Left lung (tissue), 10 donors: ENCODE results near the gene ALS2. TPM values are rescaled to one million over a fixed set of nuclear protein-coding genes. Genes with fewer than 3 reads are reported as not detected.

ENCODE experiments used
- ATAC-seq: fragments of 200-7000 bp; cut with Tn5 transposase; one replicate; pipeline ENCODE4 v1.9.1; 2020; ENCODE audit warnings: moderate library complexity
- DNase-seq, 4 donors: peaks; one replicate each; pipeline ENCODE4 v3.0.0-alpha.2; 2013 to 2020
- H3K27ac ChIP-seq, 2 donors: fragments of 200-600 bp; sonication (generic) in 1 of 2; one replicate each; pipeline versions ENCODE4 v1.5.0 to v1.8.0; 2020 to 2021
- H3K27me3 ChIP-seq, 2 donors: fragments of 200-600 bp; sonication (generic) in 1 of 2; one replicate each; pipeline versions ENCODE4 v1.5.0 to v1.8.0; 2020 to 2021
- H3K36me3 ChIP-seq, 2 donors: fragments of 200-600 bp; sonication (generic) in 1 of 2; one replicate each; pipeline versions ENCODE4 v1.5.0 to v1.8.0; 2020 to 2021
- H3K4me1 ChIP-seq, 2 donors: fragments of 200-600 bp; one replicate each; pipeline ENCODE4 v1.8.0; 2021
- H3K4me3 ChIP-seq, 2 donors: fragments of 200-600 bp; sonication (generic) in 1 of 2; one replicate each; pipeline versions ENCODE4 v1.5.0 to v1.8.0; 2020 to 2021; ENCODE audit warnings: mild to moderate bottlenecking in 1 of 2
- H3K9me3 ChIP-seq, 2 donors: fragments of 200-600 bp; sonication (generic) in 1 of 2; one replicate each; pipeline versions ENCODE4 v1.5.0 to v1.8.0; 2020 to 2021
- CTCF ChIP-seq, 2 donors: fragments of 200-600 bp; sonication (generic) in 1 of 2; IDR thresholded peaks; one replicate each; pipeline versions ENCODE4 v1.5.0 to v1.8.0; 2021; ENCODE audit warnings: antibody characterized with exemption in 2 of 2
- intact Hi-C, 2 donors: fragments of 100-400 bp; cut with DNase I; formaldehyde crosslinking; loops; one replicate each; pipeline versions ENCODE4 v1.11.2 to v1.14.2; 2022
- polyA plus RNA-seq, 6 donors: library from polyadenylated mRNA; unstranded; fragments of 120-200 nt; gene quantifications; one replicate each; pipeline ENCODE4 v1.2.1, GENCODE V29; 2013; ENCODE audit not compliant: insufficient read length in 6 of 6
- total RNA-seq, 2 donors: library from RNA; stranded (reverse); fragmentation: NEBNext Ultra II Directional; extraction: Animal tissue kit (Norgen Biotek cat#: 25700); gene quantifications; one replicate each; pipeline ENCODE4 v1.2.1, GENCODE V29; 2021
- donor health status: DM: no; HTN: yes; CAD: no.
- donor health status: DM: no; HTN: no; CAD: no.

Gene ALS2
- total and polyA plus RNA-seq, 8 donors = 22.9 to 31.0 (median 28.4) TPM

- peaks cover 6% of the 10 kb centered on the region in 2 donors for H3K9me3 ChIP-seq
- no peaks in the 10 kb centered on the region for H3K4me1 ChIP-seq
- H3K27me3 ChIP-seq = no peaks in the 10 kb centered on the region
- H3K36me3 ChIP-seq = peaks cover 0 to 79% of the 10 kb centered on the region in 2 donors
- no peak overlapping the region for H3K27ac ChIP-seq
- no peak for TF ChIP-seq CTCF (IDR thresholded peaks at IDR 0.05)
- DNase-seq = no peak
- intact Hi-C loops = no loop called here
- H3K4me3 ChIP-seq = no peak overlapping the region
- no peak for ATAC-seq
Measured at GRCh38 chr2:201715459-201715858, 65.3 kb downstream of the ALS2 start.

GRCh38 chr2:201712726-201713125 is 68.0 kb downstream of the ALS2 start:
- Histone ChIP-seq H3K4me3 (no peak overlapping the region), H3K27me3 (no peaks in the 10 kb centered on the region), H3K36me3 (peaks cover 0 to 65% of the 10 kb centered on the region in 2 donors), H3K9me3 (no peaks in the 10 kb centered on the region), H3K27ac (no peak overlapping the region), H3K4me1 (no peaks in the 10 kb centered on the region)
- no peak for TF ChIP-seq CTCF (IDR thresholded peaks at IDR 0.05)
- no peak for DNase-seq
- intact Hi-C loops = no loop called here
- ATAC-seq = no peak

GRCh38 chr2:201709747-201710146 is 71.0 kb downstream of the ALS2 start:
- no peaks in the 10 kb centered on the region for H3K27me3 ChIP-seq
- ATAC-seq (no peak), DNase-seq (no peak)
- no peak for TF ChIP-seq CTCF (IDR thresholded peaks at IDR 0.05)
- intact Hi-C loops = no loop called here
- H3K4me3 ChIP-seq = no peak overlapping the region
- H3K4me1 ChIP-seq = no peaks in the 10 kb centered on the region
- no peak overlapping the region for H3K27ac ChIP-seq
- peaks cover 0 to 62% of the 10 kb centered on the region in 2 donors for H3K36me3 ChIP-seq
- no peaks in the 10 kb centered on the region for H3K9me3 ChIP-seq

GRCh38 chr2:201709049-201709448 is 71.7 kb downstream of the ALS2 start:
- H3K9me3 ChIP-seq = no peaks in the 10 kb centered on the region
- ATAC-seq (no peak), DNase-seq (no peak)
- H3K27ac ChIP-seq = no peak overlapping the region
- H3K27me3 ChIP-seq = no peaks in the 10 kb centered on the region
- no peaks in the 10 kb centered on the region for H3K4me1 ChIP-seq
- peaks cover 0 to 62% of the 10 kb centered on the region in 2 donors for H3K36me3 ChIP-seq
- intact Hi-C loops = no loop called here
- TF ChIP-seq CTCF (IDR thresholded peaks at IDR 0.05) = no peak
- H3K4me3 ChIP-seq = no peak overlapping the region

- intact Hi-C loops = no loop called here
- ATAC-seq (no peak), DNase-seq (no peak)
- H3K36me3 ChIP-seq = peaks cover 0 to 69% of the 10 kb centered on the region in 2 donors
- no peak overlapping the region for H3K4me3 ChIP-seq
- no peaks in the 10 kb centered on the region for H3K4me1 ChIP-seq
- no peaks in the 10 kb centered on the region for H3K27me3 ChIP-seq
- H3K27ac ChIP-seq = no peak overlapping the region
- H3K9me3 ChIP-seq = no peaks in the 10 kb centered on the region
- no peak for TF ChIP-seq CTCF (IDR thresholded peaks at IDR 0.05)
Measured at GRCh38 chr2:201707753-201708152, 73.0 kb downstream of the ALS2 start.
